EH (cell line): ENCODE data around the gene SMG7.
"Not testable (repeated sequence)": the region's sequence is repeated elsewhere in the genome, so short reads cannot be mapped to it uniquely, and the experiment has no call there.

Experiments
- DNase-seq: peaks from one replicate; pipeline ENCODE4 v3.0.0-alpha.2; 2015; ENCODE audit warnings: low read depth

The SMG7 gene

GRCh38 chr1:183472488-183473216, at the start of gene SMG7:
Gene SMG7 (plus strand): TSS chr1:183472499. CDS start chr1:183472621, 122 bp downstream.
- DNase-seq = peak; percentile 49

DNA sequence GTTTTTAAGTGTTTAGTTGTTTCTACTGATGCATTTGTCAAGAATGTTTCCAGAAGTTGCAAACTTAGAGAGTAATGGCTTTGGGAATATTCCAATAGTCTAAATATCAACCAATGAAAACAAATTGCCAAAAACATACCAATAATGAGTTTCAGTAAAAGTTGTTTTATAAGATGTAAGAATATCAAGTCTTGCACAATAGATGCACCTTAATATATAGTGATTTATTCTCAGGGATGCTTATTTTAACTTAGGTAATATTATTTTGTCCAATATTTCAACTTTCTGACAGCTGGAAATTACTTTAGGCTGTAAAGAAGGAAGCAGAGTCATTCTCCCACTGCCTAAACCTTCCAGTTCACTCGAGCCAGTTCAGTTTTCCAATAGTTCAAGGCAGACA, 48.8 kb upstream of the SMG7 start:
- DNase-seq = no peak

DNA sequence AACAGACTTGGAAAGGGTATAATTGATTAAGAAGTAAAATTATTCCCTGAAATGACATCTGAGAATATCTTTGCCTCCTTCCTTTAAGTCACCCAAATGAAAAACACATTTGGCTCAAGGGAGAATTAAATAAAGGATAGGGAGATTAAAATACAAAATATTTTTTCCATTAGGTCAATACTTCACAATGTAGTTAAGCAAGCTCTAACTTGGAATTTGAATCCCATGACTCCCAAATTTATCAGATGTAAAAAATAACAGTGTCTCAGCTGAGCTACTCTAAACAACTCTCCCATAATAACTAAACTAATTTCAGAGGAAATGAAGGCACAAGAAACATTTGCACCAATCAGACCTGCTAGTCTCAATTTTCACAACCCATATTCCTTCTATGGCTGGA, 47.6 kb upstream of the SMG7 start:
- no peak for DNase-seq

DNA sequence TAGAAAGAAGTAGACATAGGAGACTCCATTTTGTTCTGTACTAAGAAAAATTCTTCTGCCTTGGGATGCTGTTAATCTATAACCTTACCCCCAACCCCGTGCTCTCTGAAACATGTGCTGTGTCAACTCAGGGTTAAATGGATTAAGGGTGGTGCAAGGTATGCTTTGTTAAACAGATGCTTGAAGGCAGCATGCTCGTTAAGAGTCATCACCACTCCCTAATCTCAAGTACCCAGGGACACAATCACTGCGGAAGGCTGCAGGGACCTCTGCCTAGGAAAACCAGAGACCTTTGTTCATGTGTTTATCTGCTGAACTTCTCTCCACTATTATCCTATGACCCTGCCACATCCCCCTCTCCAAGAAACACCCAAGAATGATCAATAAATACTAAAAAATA, 44.7 kb upstream of the SMG7 start:
- not testable (repeated sequence) for DNase-seq

GRCh38 chr1:183431840-183432547, 40.3 kb upstream of the SMG7 start:
- no peak for DNase-seq

DNA sequence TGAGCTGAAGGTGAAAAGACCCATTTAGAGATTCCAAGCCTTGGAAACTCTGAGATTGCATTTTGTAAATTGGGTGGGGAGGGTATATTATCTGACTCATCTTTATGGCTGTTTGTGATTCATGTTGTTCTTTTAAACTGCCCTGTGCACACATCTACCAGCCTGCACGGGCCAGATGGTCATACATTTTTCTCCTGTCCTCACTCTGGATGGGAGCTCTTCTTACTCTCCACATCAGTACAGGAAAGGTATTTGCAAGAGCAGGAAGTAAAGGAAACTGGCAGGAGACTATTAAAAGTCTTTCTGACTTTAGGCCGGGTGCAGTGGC, 39.8 kb upstream of the SMG7 start:
- no peak for DNase-seq

DNA sequence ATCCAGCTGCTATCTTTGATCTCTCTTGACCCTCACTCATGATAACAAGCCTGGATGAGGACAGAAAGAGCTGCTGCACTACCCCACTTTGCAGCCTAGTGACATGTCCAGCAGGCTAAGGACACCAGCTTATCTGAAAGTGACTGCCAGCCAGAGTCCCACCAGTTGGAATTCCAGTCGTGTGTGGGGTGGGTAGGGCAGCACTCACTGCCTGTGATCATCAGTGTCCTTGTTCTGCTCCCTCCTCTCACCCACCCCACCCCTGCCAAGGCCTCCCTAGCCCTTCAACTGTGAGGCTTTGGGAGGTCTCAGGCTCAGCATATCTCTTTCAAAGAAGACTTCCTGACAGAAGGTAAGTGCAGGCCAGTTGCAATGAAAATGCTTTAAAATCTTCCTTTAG, 38.6 kb upstream of the SMG7 start:
- no peak for DNase-seq

DNA sequence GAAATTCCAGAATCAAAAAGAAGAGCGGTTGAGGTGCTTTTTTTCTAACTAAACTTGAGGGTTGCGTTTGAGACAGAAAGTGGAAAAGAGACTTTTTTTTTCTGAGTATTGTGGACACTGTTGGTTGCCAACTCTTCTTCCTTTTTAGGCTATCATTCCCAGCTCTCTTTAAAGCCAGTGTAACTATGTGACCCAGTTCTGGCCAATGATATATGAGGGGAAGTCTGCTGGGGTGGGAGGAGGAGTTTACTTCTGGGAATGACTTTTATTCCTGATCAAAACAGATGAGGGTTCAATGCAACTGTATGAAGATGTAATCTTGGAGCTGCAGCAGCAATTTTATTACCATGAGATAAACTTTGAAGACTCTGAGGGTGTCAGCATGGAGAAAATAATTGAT, 36.8 kb upstream of the SMG7 start:
- no peak for DNase-seq

- DNase-seq = no peak
These were observed 34.2 kb upstream of the SMG7 start for GRCh38 chr1:183438060-183438459.

- peak; percentile 10 for DNase-seq
These were observed 29.3 kb upstream of the SMG7 start for GRCh38 chr1:183443011-183443410.

GRCh38 chr1:183443466-183443865, 28.8 kb upstream of the SMG7 start:
- no peak for DNase-seq

DNA sequence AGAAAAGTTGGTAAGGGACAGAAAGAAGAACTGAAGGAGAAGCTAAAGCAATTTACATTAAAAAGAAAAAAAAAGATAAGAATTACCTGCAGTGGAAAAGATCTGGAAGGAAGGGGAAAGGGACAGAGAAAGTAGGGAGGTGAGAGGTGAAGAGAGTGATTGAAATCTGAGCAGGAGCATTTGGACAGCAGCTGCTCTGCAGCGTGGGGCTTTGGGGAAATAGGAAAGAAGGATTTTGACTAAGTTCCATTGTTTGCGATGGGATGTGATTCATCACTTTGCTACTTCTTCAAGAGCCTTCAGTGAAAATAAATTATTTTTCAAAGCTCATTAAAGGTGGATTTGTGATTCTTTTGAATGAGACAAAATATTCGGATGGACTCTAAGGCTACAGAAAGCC, 28.1 kb upstream of the SMG7 start:
- DNase-seq = peak; percentile 44

DNA sequence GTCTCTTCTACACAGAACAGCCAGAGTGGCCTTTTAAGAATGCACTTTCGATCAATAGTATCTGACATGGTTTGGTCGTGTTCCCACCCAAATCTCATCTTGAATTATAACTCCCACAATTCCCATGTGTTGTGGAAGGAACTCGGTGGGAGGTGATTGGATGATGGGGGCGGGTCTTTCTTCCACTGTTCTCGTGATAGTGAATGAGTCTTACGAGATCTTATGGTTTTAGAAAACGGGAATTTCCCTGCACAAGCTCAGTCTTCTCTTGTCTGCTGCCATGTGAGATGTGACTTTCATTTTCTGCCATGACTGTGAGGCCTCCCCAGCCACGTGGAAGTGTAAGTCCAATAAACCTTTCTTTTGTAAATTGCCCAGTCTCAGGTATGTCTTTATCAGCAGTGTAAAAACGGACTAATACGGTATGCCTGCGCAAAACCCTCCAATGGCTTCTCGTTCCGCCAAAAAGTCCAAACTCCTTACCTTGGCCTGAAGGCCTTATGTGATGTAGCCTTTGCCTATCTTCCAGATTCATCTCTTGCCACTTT, 23.0 kb upstream of the SMG7 start:
- DNase-seq = no peak

DNA sequence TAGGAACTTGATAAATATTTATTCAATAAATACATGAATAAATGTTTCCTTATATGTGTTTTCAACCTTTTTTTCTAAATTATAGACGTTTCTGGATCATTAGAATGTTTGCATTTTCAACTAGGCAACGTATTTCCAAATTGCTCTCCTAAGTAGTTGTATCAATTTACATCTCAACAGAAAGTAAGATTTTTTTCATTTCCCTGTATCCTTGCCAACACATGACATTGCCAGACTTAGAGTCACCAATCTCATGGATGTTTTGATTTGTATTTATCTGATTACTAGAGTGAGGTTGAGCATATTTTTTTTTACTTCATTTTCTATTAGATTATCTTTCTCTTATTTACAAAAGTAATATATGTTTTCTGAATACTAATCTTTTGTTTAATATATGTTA, 22.2 kb upstream of the SMG7 start:
- DNase-seq = peak; percentile 15

DNA sequence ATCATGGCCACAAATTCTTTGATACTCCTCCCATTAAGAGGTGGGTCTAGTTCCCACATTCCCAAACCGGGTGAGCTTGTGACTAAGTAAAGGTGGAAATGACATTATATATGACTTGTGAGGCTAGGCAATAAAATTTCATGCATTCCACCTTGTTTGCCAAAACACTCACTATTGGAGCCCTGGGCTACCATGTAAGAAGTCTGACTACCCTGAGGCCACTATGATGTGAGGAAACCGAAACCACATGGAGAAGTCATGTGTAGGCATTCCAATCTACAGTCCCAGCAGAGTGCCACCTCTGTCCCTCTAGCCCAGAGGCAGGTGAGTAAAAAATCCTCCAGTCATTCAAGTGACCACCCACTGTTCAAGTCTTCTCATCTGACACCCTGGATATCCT, 17.9 kb upstream of the SMG7 start:
- DNase-seq = peak; percentile 58

GRCh38 chr1:183456826-183457225, 15.5 kb upstream of the SMG7 start:
- no peak for DNase-seq

DNA sequence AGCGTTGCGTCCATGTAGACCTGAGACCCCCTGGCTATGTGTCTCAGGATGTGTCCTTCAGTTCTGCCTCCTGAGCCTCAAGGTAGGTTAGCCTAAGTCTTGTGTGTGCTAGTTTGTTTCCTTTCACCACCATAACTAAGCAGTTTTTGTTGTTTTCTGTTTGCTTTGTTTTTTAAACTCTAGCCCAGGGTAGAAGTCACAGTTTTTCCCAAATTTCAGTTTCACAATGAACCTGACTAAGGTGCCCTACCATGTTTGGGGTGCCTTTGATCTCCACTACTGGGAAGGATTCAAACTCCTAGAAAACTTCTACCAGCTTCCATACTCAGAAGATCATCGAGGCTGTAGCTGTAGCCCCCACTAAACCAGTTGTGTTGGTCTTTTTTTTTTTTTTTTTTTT, 14.8 kb upstream of the SMG7 start:
- DNase-seq = no peak

DNA sequence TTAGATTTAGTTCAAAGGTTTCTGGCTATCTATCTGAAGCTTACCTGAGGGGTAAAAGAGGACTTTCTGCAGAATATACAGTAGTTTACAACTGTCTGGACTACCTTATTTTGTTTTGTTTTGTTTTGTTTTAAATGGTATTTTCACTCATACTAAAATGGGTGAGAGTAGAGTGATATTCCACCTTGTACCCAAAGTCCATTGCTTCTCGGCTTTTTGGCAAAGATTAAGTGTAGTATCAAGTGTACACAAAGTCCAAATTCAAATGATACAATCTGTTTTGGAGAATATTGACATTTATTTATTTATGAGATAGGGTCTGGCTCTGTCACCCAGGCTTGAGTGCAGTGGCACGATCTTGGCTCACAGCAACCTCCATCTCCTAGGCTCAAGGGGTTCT, 11.7 kb upstream of the SMG7 start:
- DNase-seq = no peak

- peak; percentile 21 for DNase-seq
These were observed 10.9 kb upstream of the SMG7 start for GRCh38 chr1:183461350-183461749.

GRCh38 chr1:183463566-183463965, 8.7 kb upstream of the SMG7 start:
- DNase-seq = no peak

DNA sequence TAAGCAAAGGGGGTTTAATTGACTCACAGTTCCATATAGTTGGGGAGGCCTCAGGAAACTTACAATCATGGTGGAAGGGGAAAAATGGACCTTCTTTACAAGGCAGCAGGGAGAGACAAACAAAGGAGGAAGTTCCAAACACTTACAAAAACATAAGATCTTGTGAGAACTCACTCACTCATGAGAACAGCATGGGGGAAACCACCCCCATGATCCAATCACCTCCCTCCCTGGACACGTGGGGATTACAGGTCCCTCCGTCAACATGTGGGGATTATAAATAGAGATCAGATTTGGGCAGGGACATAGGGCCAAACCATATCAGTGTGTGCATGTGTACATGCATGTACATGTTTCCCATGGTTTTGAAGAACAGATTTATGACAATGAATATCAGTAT, 5.5 kb upstream of the SMG7 start:
- DNase-seq = no peak

DNA sequence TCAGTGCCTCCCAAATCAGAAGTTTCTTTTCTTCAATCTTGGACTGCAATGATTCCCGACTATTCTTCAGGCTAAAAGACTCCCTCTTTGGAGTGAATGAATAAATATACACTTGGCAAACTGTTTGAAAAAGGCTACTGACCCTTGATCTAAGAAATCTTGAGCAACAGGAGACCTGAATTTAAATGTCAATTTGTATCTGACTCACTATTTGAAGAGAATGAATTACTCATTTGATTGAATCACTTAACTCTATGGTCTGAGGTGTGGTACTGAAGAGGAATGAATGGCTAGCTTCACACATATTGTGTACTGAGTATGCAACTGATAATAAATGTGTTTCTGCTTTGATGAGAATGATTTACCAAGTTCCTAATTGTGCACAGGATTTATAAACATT, 4.6 kb upstream of the SMG7 start:
- DNase-seq = no peak

- DNase-seq = peak; percentile 77
These were observed 1.9 kb upstream of the SMG7 start for GRCh38 chr1:183470147-183470960.
